Fibroblast of the aortic adventitia (primary cell): ENCODE results near the gene RABGAP1L. TPM values are rescaled to one million over a fixed set of nuclear protein-coding genes. Genes with fewer than 3 reads are reported as not detected.

Source experiments
- DNase-seq: peaks from one replicate; pipeline ENCODE4 v3.0.0-alpha.2; 2010; ENCODE audit warnings: low read depth
- H3K4me3 ChIP-seq: 2 replicates; pipeline ENCODE4 v1.5.1; 2011; ENCODE audit warnings: low read depth, mild to moderate bottlenecking, control low read depth, low read length, moderate library complexity
- total RNA-seq: library from RNA; depleted of rRNA; stranded (reverse); fragments of >200 nt; gene quantifications from 2 replicates; pipeline ENCODE4 v1.2.3, GENCODE V29; 2012; ENCODE audit warnings: low replicate concordance
- TF ChIP-seq, protein P1 (sequence below): IDR thresholded peaks from 2 replicates; pipeline ENCODE4 v1.5.1; 2011; ENCODE audit warnings: mild to moderate bottlenecking, low read length, control low read depth, inconsistent platforms; ENCODE audit not compliant: insufficient read depth

RABGAP1L gene
- total RNA-seq, 1 donor = 39.9 TPM

DNA sequence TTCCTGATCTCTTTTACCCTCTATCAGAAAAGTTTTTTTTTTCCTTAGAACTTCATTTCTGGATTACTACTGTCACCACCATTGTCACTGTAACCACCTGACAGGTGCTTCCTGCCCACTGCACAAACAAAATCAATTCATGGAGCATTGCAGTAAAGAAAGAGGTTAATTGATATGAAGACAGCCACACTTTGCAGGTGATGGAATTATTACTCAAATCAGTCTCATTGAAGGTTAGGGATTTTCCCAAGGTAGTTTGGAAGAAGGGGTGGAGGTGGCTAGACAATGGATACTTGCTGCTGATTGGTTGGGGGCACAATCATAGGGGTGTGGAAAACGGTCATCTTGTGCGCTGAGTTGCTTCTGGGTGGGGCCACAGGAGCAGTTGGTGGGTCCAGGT, 609.6 kb downstream of the RABGAP1L start:
- no peak overlapping the region for H3K4me3 ChIP-seq
- no peak for DNase-seq
- TF ChIP-seq, protein P1, sequence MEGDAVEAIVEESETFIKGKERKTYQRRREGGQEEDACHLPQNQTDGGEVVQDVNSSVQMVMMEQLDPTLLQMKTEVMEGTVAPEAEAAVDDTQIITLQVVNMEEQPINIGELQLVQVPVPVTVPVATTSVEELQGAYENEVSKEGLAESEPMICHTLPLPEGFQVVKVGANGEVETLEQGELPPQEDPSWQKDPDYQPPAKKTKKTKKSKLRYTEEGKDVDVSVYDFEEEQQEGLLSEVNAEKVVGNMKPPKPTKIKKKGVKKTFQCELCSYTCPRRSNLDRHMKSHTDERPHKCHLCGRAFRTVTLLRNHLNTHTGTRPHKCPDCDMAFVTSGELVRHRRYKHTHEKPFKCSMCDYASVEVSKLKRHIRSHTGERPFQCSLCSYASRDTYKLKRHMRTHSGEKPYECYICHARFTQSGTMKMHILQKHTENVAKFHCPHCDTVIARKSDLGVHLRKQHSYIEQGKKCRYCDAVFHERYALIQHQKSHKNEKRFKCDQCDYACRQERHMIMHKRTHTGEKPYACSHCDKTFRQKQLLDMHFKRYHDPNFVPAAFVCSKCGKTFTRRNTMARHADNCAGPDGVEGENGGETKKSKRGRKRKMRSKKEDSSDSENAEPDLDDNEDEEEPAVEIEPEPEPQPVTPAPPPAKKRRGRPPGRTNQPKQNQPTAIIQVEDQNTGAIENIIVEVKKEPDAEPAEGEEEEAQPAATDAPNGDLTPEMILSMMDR = no peak

DNA sequence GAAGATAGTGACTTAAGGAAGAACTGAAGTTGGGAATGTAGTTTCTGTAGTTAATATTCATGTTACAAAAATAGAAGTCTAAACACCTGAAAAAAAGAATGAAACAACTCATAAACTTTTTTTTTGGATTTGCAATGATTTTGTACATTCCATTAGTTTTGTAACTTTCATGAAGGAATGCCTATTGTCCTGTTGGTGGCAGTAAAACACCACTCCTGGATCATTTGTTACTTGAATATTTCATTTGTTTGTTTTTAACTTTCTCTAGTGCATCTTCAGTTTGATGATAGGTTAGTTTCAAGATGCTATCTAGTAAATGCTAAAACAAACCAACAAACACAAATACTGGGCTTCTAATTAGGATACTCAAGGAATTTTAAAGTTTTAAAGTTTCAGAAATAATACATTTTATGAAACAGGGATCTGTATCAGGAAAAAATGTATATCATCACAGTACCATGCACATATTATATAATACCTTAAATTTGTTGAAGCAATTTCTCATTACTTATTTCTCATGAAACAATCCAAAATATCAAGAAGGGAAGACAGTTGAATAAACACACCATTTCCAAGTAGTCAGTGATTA, 610.7 kb downstream of the RABGAP1L start:
- DNase-seq = peak; percentile 81
- H3K4me3 ChIP-seq = no peak overlapping the region
- TF ChIP-seq, protein P1 = peak; percentile 78

DNA sequence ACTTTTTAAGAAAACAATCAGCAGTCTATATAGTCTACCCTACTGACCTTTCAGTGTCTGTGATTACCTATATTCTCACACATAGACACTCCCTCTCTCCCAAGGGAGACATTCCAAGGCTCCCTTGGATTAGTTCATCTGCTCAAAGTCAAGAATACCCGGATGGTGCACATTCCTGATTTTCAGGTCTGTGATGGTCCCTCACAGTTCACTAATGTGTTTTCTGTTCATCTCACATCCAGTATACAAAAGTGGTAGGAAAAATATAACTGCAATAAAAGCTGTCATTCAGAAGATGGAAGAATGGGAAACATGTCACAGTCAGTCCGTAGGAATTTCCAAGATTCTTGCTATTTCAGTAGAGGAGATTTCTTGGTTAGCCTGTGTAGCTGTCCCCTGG, 616.3 kb downstream of the RABGAP1L start:
- TF ChIP-seq, protein P1 = no peak
- DNase-seq = no peak

DNA sequence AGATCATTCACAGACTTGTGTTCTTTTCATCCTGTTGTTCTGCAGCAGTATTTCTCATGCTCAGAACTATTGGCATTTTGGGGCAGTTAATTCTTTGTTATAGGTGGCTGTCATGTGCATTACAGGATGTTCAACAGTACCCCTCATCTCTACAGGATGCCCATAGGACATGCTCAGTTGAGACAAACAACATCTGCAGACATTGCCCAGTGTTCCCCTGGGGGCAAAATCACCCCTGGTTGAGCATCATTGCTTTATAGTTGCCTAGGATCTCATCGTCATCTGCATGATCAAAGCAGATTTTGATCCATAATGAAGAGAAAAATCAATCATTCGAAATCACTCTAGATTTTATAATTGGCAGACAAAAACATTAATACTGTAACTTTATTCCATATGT, 617.9 kb downstream of the RABGAP1L start:
- TF ChIP-seq, protein P1 = no peak
- no peak for DNase-seq
- no peak overlapping the region for H3K4me3 ChIP-seq

More for the DNA sequence above, 616.3 kb downstream of the RABGAP1L start:
- H3K4me3 ChIP-seq = no peak overlapping the region

DNA sequence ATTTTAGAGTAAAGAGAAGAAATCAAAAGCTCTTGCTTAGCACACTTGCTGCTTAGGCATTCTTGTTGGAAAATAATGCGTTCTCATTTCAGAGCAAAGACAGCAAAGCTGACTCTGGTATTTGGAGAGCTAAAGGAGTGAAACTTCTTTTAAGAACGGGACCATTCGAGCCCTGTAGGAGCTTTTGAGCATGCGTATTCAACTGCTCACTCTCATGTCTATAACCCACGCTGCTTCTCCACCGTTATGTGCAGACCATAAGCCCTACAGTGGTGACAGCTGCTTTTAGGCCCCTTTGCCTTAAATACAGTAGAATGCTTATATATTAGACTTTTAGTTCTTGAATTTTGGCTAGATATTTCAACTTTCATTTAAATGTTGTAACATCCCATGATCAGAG, 626.2 kb downstream of the RABGAP1L start:
- TF ChIP-seq, protein P1 = no peak
- H3K4me3 ChIP-seq = no peak overlapping the region
- DNase-seq = no peak

DNA sequence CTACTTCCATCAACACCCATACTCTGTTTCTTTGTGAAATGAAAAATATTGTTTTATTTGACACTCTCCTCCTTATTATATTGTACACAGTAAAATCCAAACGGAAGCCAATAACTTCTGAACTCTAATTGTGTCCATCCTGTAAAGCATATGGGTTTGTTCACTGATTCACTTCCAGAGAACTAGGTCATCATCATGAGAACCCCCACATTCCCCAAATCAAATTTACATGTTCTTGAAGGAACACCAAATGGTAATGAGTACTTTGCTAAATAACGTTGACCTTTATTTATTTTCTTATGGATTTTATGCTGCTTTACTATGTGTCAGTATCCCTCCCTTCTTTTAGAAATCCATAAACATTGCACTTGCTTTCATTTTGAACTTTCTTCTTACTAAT, 627.0 kb downstream of the RABGAP1L start:
- H3K4me3 ChIP-seq = no peak overlapping the region
- DNase-seq = no peak
- TF ChIP-seq, protein P1 = no peak

DNA sequence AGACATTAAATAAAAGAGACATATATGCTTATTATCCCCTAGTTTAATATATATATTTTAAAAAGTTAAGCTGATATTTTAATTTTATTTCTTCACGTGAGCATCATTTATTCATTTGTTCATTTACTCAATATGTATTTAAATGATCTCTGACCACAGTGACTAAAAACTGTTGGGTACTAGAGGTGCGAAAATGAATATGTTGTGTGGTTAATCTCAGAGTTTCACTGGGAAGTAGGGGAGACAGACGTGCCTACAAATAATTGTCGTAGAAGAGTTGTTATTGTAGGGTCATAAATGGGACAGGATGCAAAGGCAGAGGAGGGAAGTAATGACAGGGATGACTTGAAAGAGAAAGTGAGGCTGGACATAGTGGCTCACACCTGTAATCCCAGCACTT, 627.4 kb downstream of the RABGAP1L start:
- TF ChIP-seq, protein P1 = no peak
- DNase-seq = no peak
- H3K4me3 ChIP-seq = no peak overlapping the region
